GM12878 (cell line): Measurements from ENCODE around the gene SEL1L3.

Experiments
- NR2C1 ChIP-seq: fragments of 450-650 bp; IDR thresholded peaks from 2 replicates; pipeline ENCODE4 v1.6.1; 2017; ENCODE audit warnings: antibody characterized with exemption, mild to moderate bottlenecking, moderate library complexity
- POLR2AphosphoS5 ChIP-seq: IDR thresholded peaks from 2 replicates; pipeline ENCODE4 v1.6.1; 2011; ENCODE audit warnings: mild to moderate bottlenecking, low read length, inconsistent platforms
- RFX5 ChIP-seq: IDR thresholded peaks from 2 replicates; pipeline ENCODE4 v1.6.1; 2011; ENCODE audit warnings: low read depth, low read length, improper control_type of control experiment
- SREBF2 ChIP-seq: IDR thresholded peaks from 2 replicates; pipeline ENCODE4 v1.6.1; 2012; ENCODE audit warnings: mild to moderate bottlenecking, low read length
- ZNF274 ChIP-seq: IDR thresholded peaks from one replicate; pipeline ENCODE4 v1.8.0; 2011; ENCODE audit not compliant: insufficient read length, insufficient read depth
- TF ChIP-seq, protein P1 (sequence below), 3 experiments: IDR thresholded peaks in 2 of 3; conservative IDR thresholded peaks in 1 of 3; 2 replicates each; pipeline ENCODE4 v1.5.1; 2011; ENCODE audit warnings: low read depth in 3 of 3, low read length in 3 of 3, mild to moderate bottlenecking in 3 of 3, control low read depth in 2 of 3, moderate library complexity in 2 of 3, inconsistent platforms in 1 of 3, mixed read lengths in 1 of 3; ENCODE audit not compliant: control insufficient read depth in 2 of 3, insufficient read depth in 1 of 3; ENCODE audit errors: extremely low read depth in 1 of 3

DNA sequence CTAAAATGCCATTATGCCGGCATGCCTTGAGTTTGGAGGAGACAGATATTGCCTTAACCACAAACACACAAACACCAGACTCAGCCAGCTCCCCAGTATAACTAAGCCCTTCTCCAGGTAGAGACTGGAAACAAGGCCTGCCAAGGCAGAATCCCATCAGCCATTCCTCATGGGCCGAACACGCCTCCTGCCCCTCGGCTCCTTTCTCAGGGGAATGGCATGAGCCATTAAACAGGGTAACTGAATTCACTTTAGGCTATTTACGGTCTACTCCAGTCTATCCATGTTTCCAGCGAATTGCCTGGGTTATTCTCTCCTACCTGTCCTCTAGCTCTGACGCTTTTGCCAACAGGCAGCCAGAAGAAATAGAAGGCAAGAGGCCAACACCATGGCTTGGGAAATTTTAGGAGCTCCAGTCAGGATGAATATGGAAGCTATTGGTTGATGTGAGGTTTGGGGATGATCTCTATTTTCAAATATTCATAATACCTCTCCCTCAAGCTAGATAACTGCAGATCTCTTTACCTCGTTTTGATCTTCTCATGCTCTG lies 4.9 kb downstream of the SEL1L3 start:
- no peak for TF ChIP-seq ZNF274
- TF ChIP-seq NR2C1, result no peak
- no peak for TF ChIP-seq POLR2AphosphoS5
- no peak for TF ChIP-seq RFX5
- TF ChIP-seq, protein P1, sequence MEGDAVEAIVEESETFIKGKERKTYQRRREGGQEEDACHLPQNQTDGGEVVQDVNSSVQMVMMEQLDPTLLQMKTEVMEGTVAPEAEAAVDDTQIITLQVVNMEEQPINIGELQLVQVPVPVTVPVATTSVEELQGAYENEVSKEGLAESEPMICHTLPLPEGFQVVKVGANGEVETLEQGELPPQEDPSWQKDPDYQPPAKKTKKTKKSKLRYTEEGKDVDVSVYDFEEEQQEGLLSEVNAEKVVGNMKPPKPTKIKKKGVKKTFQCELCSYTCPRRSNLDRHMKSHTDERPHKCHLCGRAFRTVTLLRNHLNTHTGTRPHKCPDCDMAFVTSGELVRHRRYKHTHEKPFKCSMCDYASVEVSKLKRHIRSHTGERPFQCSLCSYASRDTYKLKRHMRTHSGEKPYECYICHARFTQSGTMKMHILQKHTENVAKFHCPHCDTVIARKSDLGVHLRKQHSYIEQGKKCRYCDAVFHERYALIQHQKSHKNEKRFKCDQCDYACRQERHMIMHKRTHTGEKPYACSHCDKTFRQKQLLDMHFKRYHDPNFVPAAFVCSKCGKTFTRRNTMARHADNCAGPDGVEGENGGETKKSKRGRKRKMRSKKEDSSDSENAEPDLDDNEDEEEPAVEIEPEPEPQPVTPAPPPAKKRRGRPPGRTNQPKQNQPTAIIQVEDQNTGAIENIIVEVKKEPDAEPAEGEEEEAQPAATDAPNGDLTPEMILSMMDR (IDR thresholded peaks at IDR 0.05 in 2 of 3, conservative IDR thresholded peaks at IDR 0.05 in 1 of 3; ENCODE audit: control insufficient read depth in 2 of 3, extremely low read depth in 1 of 3, insufficient read depth in 1 of 3, low read depth in 3 of 3, low read length in 3 of 3), result no peak
- TF ChIP-seq SREBF2, result no peak
